Heart left ventricle (tissue), 16 donors: ENCODE data around the gene C19orf81. TPM values are rescaled to one million over a fixed set of nuclear protein-coding genes. Genes with fewer than 3 reads are reported as not detected.

Experiments
- ATAC-seq, 4 donors: fragments of 200-7000 bp; cut with Tn5 transposase; one replicate each; pipeline ENCODE4 v1.9.1; 2020 to 2022; ENCODE audit warnings: moderate library complexity in 4 of 4, mild to moderate bottlenecking in 3 of 4, moderate number of reproducible peaks in 1 of 4
- DNase-seq, 5 donors: peaks; one replicate each; pipeline ENCODE4 v3.0.0-alpha.2; 2020
- H3K27ac ChIP-seq, 12 donors: fragments of 200-600 bp; sonication (generic) in 4 of 12; one replicate each; pipeline versions ENCODE4 v1.5.0 to v1.8.0; 2016 to 2022; ENCODE audit warnings: mild to moderate bottlenecking in 2 of 12
- H3K27me3 ChIP-seq, 9 donors: fragments of 200-600 bp; sonication (generic) in 2 of 9; one replicate each; pipeline versions ENCODE4 v1.5.1 to v1.8.0; 2016 to 2022; ENCODE audit warnings: mild to moderate bottlenecking in 3 of 9
- H3K36me3 ChIP-seq, 9 donors: fragments of 200-600 bp; sonication (generic) in 2 of 9; one replicate each; pipeline versions ENCODE4 v1.5.0 to v1.8.0; 2018 to 2022; ENCODE audit warnings: mild to moderate bottlenecking in 2 of 9
- H3K4me1 ChIP-seq, 12 donors: fragments of 200-600 bp; sonication (generic) in 4 of 12; one replicate each; pipeline versions ENCODE4 v1.5.0 to v1.8.0; 2016 to 2022; ENCODE audit warnings: mild to moderate bottlenecking in 3 of 12
- H3K4me3 ChIP-seq, 12 donors: fragments of 200-600 bp; sonication (generic) in 4 of 12; one replicate each; pipeline versions ENCODE4 v1.5.0 to v1.8.0; 2017 to 2022; ENCODE audit warnings: mild to moderate bottlenecking in 9 of 12, moderate library complexity in 4 of 12
- H3K9me3 ChIP-seq, 12 donors: fragments of 200-600 bp; sonication (generic) in 4 of 12; one replicate each; pipeline versions ENCODE4 v1.5.0 to v1.8.0; 2016 to 2022; ENCODE audit warnings: mild to moderate bottlenecking in 1 of 12
- POLR2A ChIP-seq, 2 donors: fragments of 450-650 bp; IDR thresholded peaks; one replicate each; pipeline ENCODE4 v1.6.1; 2017; ENCODE audit warnings: antibody characterized with exemption in 2 of 2, mild to moderate bottlenecking in 2 of 2, moderate library complexity in 2 of 2
- WGBS, 4 donors: extraction: QIAGEN DNeasy Blood & Tissue Kit in 2 of 4; methylation state at CpG; one replicate each; pipeline versions ENCODE4 v1.1.5 to v1.1.7; 2013 to 2018; 5-methylcytosine and 5-hydroxymethylcytosine counted together
- intact Hi-C, 10 donors: fragments of 100-400 bp; cut with DNase I; formaldehyde crosslinking; loops; one replicate each; pipeline versions ENCODE4 v1.11.1 to v1.14.2; 2022
- polyA plus RNA-seq, 2 donors: library from polyadenylated mRNA; stranded (reverse); fragments of 200-250 nt; gene quantifications; one replicate each; pipeline ENCODE4 v1.2.3, GENCODE V29; 2013
- total RNA-seq, 9 donors: library from RNA; depleted of rRNA in 2 of 9; stranded (reverse); fragments of >200 nt in 2 of 9; fragmentation: NEBNext Ultra II Directional in 3 of 9; extraction: Animal tissue kit (Norgen Biotek cat#: 25700) in 3 of 9; gene quantifications; one replicate each; pipeline versions ENCODE4 v1.1.0 to v1.2.4, GENCODE V29; 2016 to 2023
- TF ChIP-seq, protein P1 (sequence below), 12 donors: fragments of 200-600 bp; sonication (generic) in 4 of 12; IDR thresholded peaks; one replicate each; pipeline versions ENCODE4 v1.5.0 to v1.8.0; 2018 to 2022; ENCODE audit warnings: antibody characterized with exemption in 12 of 12, mild to moderate bottlenecking in 5 of 12
- donor health status: ischemic (EF 13 %, LVEDD 7.1; RV severe dilation, severe dysfunction).
- donor health status: healthy with polysubstance abuse.
- donor health status: DM: no; HTN: yes; CAD: no.
- donor health status: DM: no; HTN: no; CAD: no.
- donor health status: ischemic (EF 25% LVEDD 6.9; RV normal size, moderate dysfunction).
- donor health status: ischemic (EF 25% LVEDD 5.7; RV mildly dilated, moderate dysfunction).
- donor health status: healthy.
- donor health status: DM: yes; HTN: yes; CAD: no.
- donor health status: ischemic (EF 35%, LVEDD 5.7; RV mildly dilated, moderate dysfunction).
- donor health status: nonischemic (EF 11% LVEDD 7.7; RV severe dilation, severe dysfunction).
- donor health status: DM: yes; HTN: yes; CAD: no.
- donor health status: PGD.
- donor health status: ischemic (EF 29% LVEDD 5.4; RV normal size, mild dysfunction).
- donor health status: nonischemic (EF 23%, LVEDD 6.1; RV moderate dilation, normal function).

Gene C19orf81
- total and polyA plus RNA-seq, 11 donors = 0.65 to 3.6 (median 1.7) TPM; not detected in 4

- TF ChIP-seq, protein P1, sequence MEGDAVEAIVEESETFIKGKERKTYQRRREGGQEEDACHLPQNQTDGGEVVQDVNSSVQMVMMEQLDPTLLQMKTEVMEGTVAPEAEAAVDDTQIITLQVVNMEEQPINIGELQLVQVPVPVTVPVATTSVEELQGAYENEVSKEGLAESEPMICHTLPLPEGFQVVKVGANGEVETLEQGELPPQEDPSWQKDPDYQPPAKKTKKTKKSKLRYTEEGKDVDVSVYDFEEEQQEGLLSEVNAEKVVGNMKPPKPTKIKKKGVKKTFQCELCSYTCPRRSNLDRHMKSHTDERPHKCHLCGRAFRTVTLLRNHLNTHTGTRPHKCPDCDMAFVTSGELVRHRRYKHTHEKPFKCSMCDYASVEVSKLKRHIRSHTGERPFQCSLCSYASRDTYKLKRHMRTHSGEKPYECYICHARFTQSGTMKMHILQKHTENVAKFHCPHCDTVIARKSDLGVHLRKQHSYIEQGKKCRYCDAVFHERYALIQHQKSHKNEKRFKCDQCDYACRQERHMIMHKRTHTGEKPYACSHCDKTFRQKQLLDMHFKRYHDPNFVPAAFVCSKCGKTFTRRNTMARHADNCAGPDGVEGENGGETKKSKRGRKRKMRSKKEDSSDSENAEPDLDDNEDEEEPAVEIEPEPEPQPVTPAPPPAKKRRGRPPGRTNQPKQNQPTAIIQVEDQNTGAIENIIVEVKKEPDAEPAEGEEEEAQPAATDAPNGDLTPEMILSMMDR (IDR thresholded peaks at IDR 0.05) = no peak
- no peak for TF ChIP-seq POLR2A (IDR thresholded peaks at IDR 0.05)
- DNase-seq (no peak), ATAC-seq (no peak)
- 61 to 91% (median 70%) methylated on average over 1 of the region's 1 CpG for WGBS, 4 donors
- no peak overlapping the region for H3K4me3 ChIP-seq
- no peak overlapping the region for H3K27ac ChIP-seq
- intact Hi-C loops = loop anchor here in 1 of 10 donors (10.0 kb wide), 1 partner anchor 108 kb away; no protein-coding TSS in a partner anchor
- H3K27me3 ChIP-seq = peaks cover 0 to 67% (median 13%) of the 10 kb centered on the region in 9 donors
- peaks cover 0 to 3% (median 0%) of the 10 kb centered on the region in 12 donors for H3K4me1 ChIP-seq
- no peaks in the 10 kb centered on the region for H3K36me3 ChIP-seq
- peaks cover 0 to 7% (median 0%) of the 10 kb centered on the region in 12 donors for H3K9me3 ChIP-seq
Measured at GRCh38 chr19:50676625-50677197, 27.5 kb downstream of the C19orf81 start.

DNA sequence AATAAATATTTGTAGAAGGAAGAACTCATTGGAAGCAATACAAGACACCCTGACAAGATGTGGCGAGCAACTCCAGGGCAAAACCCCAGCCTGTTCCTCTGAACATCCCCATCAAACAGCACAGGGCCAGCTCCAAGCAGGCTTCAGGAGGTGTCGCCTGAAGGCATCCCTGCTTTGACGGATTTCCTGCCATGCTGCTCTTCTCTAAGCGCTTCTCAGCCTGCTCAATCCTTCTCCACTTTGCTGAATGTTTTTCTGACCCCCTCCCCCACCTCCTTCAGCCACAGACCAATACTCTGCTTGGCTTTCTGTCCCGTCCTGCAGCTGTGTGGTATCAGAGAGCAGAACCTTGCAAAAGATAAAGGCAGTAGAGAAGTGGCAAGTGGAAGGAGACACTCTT lies 28.4 kb downstream of the C19orf81 start:
- 30 to 42% (median 37%) methylated on average over 5 of the region's 5 CpGs for WGBS, 4 donors
- TF ChIP-seq, protein P1 (IDR thresholded peaks at IDR 0.05) = no peak
- no peak for TF ChIP-seq POLR2A (IDR thresholded peaks at IDR 0.05)
- Histone ChIP-seq H3K4me1 (peaks cover 0 to 3% (median 0%) of the 10 kb centered on the region in 12 donors), H3K9me3 (peaks cover 0 to 7% (median 0%) of the 10 kb centered on the region in 12 donors), H3K27me3 (peaks cover 0 to 65% (median 13%) of the 10 kb centered on the region in 9 donors), H3K27ac (no peak overlapping the region), H3K4me3 (no peak overlapping the region), H3K36me3 (no peaks in the 10 kb centered on the region)
- intact Hi-C loops = loop anchor here in 1 of 10 donors (10.0 kb wide), 1 partner anchor 107 kb away; no protein-coding TSS in a partner anchor
- DNase-seq (no peak), ATAC-seq (no peak)

DNA sequence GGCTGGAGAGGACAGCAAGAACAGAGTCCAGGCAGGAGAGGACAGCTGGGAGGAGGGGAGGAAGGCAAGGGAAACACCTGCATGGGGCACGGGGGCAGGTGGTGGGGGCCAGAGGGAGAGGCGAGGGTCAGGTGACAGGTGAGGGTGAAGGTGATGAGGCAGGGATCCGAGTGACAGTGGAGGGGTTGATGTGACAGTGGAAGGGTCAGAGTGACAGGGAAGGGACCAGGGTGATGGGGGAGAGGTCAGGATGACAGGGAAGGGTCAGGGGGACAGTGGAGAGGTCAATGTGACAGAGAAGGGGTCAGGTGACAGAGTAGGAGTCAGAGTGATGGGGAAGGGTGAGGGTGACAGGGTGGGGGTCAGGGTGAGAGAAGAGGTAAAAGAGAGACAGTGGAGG lies 29.1 kb downstream of the C19orf81 start:
- Histone ChIP-seq H3K4me1 (peaks cover 0 to 3% (median 0%) of the 10 kb centered on the region in 12 donors), H3K36me3 (no peaks in the 10 kb centered on the region), H3K27me3 (peaks cover 0 to 58% (median 8%) of the 10 kb centered on the region in 9 donors), H3K9me3 (peaks cover 0 to 7% (median 0%) of the 10 kb centered on the region in 12 donors), H3K27ac (no peak overlapping the region), H3K4me3 (no peak overlapping the region)
- intact Hi-C loops = loop anchor here in 1 of 10 donors (10.0 kb wide), 1 partner anchor 106 kb away; no protein-coding TSS in a partner anchor
- ATAC-seq = no peak
- no peak for DNase-seq
- WGBS, 4 donors = 36 to 56% (median 52%) methylated on average over 3 of the region's 3 CpGs
- TF ChIP-seq POLR2A (IDR thresholded peaks at IDR 0.05) = no peak
- TF ChIP-seq, protein P1 (IDR thresholded peaks at IDR 0.05) = no peak
